Spleen (tissue), 7 donors: ENCODE data around the gene BAHD1.

ENCODE experiments used
- POLR2A ChIP-seq, 3 donors: fragments of 450-650 bp; IDR thresholded peaks; one replicate each; pipeline ENCODE4 v1.5.1; 2017; ENCODE audit warnings: antibody characterized with exemption in 3 of 3, mild to moderate bottlenecking in 1 of 3
- POLR2AphosphoS5 ChIP-seq, 3 donors: sonication (generic); formaldehyde crosslinking; IDR thresholded peaks; one replicate each; pipeline ENCODE4 v1.5.1; 2017; ENCODE audit warnings: antibody characterized with exemption in 3 of 3
- TF ChIP-seq, protein P1 (sequence below), 11 experiments: fragments of 200-600 bp in 7 of 11; fragments of 450-650 bp in 4 of 11; sonication (generic) in 4 of 11; IDR thresholded peaks in 8 of 11; conservative IDR thresholded peaks in 3 of 11; 1 replicate in 7 of 11; 2 replicates in 4 of 11; pipeline versions ENCODE4 v1.4.0 to v1.8.0; 2016 to 2021; ENCODE audit warnings: antibody characterized with exemption in 11 of 11, inconsistent platforms in 4 of 11, mild to moderate bottlenecking in 1 of 11
- donor health status: DM: no; HTN: no; CAD: no; lungs with moderate emphysema.
- donor health status: DM: no; HTN: no; CAD: no.
- donor health status: DM: no; HTN: no; CAD: no.

DNA sequence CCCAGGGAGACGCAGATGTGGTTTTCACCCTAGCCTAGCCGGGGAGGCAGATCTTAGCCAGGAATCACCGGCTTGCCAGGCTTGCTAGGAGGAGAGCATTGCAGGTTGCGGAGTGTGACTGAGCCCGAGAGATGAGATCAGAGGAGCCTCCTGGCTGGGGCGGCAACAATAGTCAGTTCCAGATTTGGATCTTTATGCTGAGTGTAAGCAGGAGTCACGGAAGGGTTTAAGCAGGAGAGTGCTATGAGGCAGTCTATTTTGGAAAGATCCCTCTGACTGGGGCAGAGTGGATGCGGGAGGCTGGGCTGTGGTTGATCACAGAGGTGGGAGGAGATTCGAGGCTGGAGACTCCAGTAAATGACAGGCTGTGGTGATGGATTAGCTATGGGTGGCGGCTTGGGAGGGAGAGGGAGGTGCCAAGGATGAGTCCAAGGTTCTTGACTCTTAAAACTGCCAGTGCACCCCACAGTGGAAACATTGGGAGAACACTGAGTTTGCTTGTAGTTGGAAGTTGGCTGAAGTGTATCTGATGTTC lies 10.4 kb upstream of the BAHD1 start:
- TF ChIP-seq, protein P1, sequence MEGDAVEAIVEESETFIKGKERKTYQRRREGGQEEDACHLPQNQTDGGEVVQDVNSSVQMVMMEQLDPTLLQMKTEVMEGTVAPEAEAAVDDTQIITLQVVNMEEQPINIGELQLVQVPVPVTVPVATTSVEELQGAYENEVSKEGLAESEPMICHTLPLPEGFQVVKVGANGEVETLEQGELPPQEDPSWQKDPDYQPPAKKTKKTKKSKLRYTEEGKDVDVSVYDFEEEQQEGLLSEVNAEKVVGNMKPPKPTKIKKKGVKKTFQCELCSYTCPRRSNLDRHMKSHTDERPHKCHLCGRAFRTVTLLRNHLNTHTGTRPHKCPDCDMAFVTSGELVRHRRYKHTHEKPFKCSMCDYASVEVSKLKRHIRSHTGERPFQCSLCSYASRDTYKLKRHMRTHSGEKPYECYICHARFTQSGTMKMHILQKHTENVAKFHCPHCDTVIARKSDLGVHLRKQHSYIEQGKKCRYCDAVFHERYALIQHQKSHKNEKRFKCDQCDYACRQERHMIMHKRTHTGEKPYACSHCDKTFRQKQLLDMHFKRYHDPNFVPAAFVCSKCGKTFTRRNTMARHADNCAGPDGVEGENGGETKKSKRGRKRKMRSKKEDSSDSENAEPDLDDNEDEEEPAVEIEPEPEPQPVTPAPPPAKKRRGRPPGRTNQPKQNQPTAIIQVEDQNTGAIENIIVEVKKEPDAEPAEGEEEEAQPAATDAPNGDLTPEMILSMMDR (IDR thresholded peaks at IDR 0.05 in 8 of 11, conservative IDR thresholded peaks at IDR 0.05 in 3 of 11), result no peak
- TF ChIP-seq POLR2AphosphoS5 (IDR thresholded peaks at IDR 0.05) (no peak), POLR2A (IDR thresholded peaks at IDR 0.05) (no peak)
